HepG2 (cell line): ENCODE data around the gene CXCL17. TPM values are rescaled to one million over a fixed set of nuclear protein-coding genes. Genes with fewer than 3 reads are reported as not detected.
"Not testable (repeated sequence)": the region's sequence is repeated elsewhere in the genome, so short reads cannot be mapped to it uniquely, and the experiment has no call there.

Experiments
- ATAC-seq: fragments of 200-7000 bp; cut with Tn5 transposase; 3 replicates; pipeline ENCODE4 v1.9.1; 2020; ENCODE audit warnings: mild to moderate bottlenecking, moderate library complexity
- BruUV-seq: library from RNA; stranded (reverse); fragments of 400-500 nt; replicated peaks from 2 replicates; lab custom pipeline; 2021; lab: Mats Ljungman, UMichigan
- CTCF ChIA-PET: fragments of 300-600 bp; formaldehyde crosslinking; extraction: SDS; loops from one replicate; lab custom pipeline; 2021; ENCODE audit warnings: low total read pairs, inconsistent platforms, low intra/inter-chr PET ratio; lab: Yijun Ruan, JAX
- POLR2A ChIA-PET: fragments of 350-600 bp; sonication (Branson Sonifier 250); formaldehyde crosslinking; loops from one replicate; lab custom pipeline; 2020; ENCODE audit warnings: antibody characterized with exemption, inconsistent platforms; lab: Yijun Ruan, JAX
- DNase-seq: peaks from one replicate; pipeline ENCODE4 v3.0.0-alpha.2; 2015; ENCODE audit warnings: low spot score
- FAIRE-seq: peaks from 3 replicates; lab custom pipeline; 2011; peaks lifted over from hg19 to GRCh38; lab: Jason Lieb, UNC
- H2AFZ ChIP-seq: one replicate; pipeline ENCODE4 v1.6.1; 2011; ENCODE audit warnings: low read length, inconsistent platforms
- H3K27ac ChIP-seq: fragments of 300-600 bp; 3 replicates; pipeline ENCODE4 v1.8.0; 2011; ENCODE audit warnings: mixed run types, mild to moderate bottlenecking, mixed read lengths, low read length, inconsistent platforms; ENCODE audit not compliant: insufficient read depth; ENCODE audit errors: extremely low read length
- H3K27me3 ChIP-seq, 2 experiments: fragments of 200-600 bp in 1 of 2; 2 replicates in 1 of 2; 3 replicates in 1 of 2; pipeline versions ENCODE4 v1.6.0 to v1.8.0; 2011; ENCODE audit warnings: low read length in 2 of 2, mild to moderate bottlenecking in 2 of 2, moderate library complexity in 2 of 2, inconsistent platforms in 1 of 2; ENCODE audit not compliant: insufficient read depth in 2 of 2, control insufficient read depth in 1 of 2
- H3K36me3 ChIP-seq, 2 experiments: fragments of 200-600 bp in 1 of 2; replicated peaks in 1 of 2; 2 replicates in 1 of 2; 3 replicates in 1 of 2; pipeline versions ENCODE4 v1.5.1 to v1.8.0; 2011; ENCODE audit warnings: low read length in 2 of 2, inconsistent platforms in 1 of 2; ENCODE audit not compliant: insufficient read depth in 2 of 2, control insufficient read depth in 1 of 2
- H3K4me1 ChIP-seq: 2 replicates; pipeline ENCODE4 v1.5.1; 2012; ENCODE audit warnings: low read length, inconsistent platforms; ENCODE audit not compliant: insufficient read depth
- H3K4me2 ChIP-seq: 2 replicates; pipeline ENCODE4 v1.6.0; 2011; ENCODE audit warnings: low read depth, low read length, inconsistent platforms
- H3K4me3 ChIP-seq, 3 experiments: fragments of 200-600 bp in 1 of 3; sonication (generic), shearing (Covaris generic) in 1 of 3; replicated peaks in 1 of 3; 2 replicates each; pipeline ENCODE4 v1.5.1; 2011 to 2016; ENCODE audit warnings: low read length in 3 of 3, inconsistent platforms in 2 of 3, low read depth in 2 of 3, mild to moderate bottlenecking in 2 of 3, control low read depth in 1 of 3, mixed read lengths in 1 of 3; ENCODE audit not compliant: insufficient read depth in 1 of 3
- H3K79me2 ChIP-seq: one replicate; pipeline ENCODE4 v1.6.1; 2011; ENCODE audit warnings: low read length, inconsistent platforms; ENCODE audit not compliant: insufficient read depth
- H3K9ac ChIP-seq: 2 replicates; pipeline ENCODE4 v1.6.0; 2011; ENCODE audit warnings: mild to moderate bottlenecking, low read depth, low read length, inconsistent platforms; ENCODE audit not compliant: insufficient read depth
- H3K9me3 ChIP-seq: 2 replicates; pipeline ENCODE4 v1.5.1; 2012; ENCODE audit warnings: mild to moderate bottlenecking, low read length
- H4K20me1 ChIP-seq: 2 replicates; pipeline ENCODE4 v1.6.0; 2011; ENCODE audit warnings: inconsistent platforms, mild to moderate bottlenecking, low read length, moderate library complexity; ENCODE audit not compliant: insufficient read depth
- CREB1 ChIP-seq, 2 experiments: fragments of 450-650 bp in 1 of 2; IDR thresholded peaks; 2 replicates each; pipeline ENCODE4 v1.6.1; 2016 to 2017; ENCODE audit warnings: control low read depth in 1 of 2, mild to moderate bottlenecking in 1 of 2, missing compliant biosample characterization in 1 of 2, missing genetic modification characterization in 1 of 2
- HNF1B ChIP-seq: sonication (generic); formaldehyde crosslinking; IDR thresholded peaks from 2 replicates; pipeline ENCODE4 v1.5.1; 2020; ENCODE audit warnings: mild to moderate bottlenecking, moderate library complexity, missing genetic modification reagents
- HOXA3 ChIP-seq: sonication (generic); formaldehyde crosslinking; IDR thresholded peaks from 2 replicates; pipeline ENCODE4 v1.5.0; 2020; ENCODE audit warnings: missing genetic modification reagents
- ZNF34 ChIP-seq: sonication (generic); formaldehyde crosslinking; IDR thresholded peaks from 2 replicates; pipeline ENCODE4 v1.4.0; 2020; ENCODE audit warnings: mild to moderate bottlenecking, missing genetic modification reagents, borderline replicate concordance
- ZNF362 ChIP-seq: sonication (generic); formaldehyde crosslinking; IDR thresholded peaks from 2 replicates; pipeline ENCODE4 v1.4.0; 2020; ENCODE audit warnings: missing genetic modification reagents, mild to moderate bottlenecking, borderline replicate concordance
- whole genome bisulfite sequencing: methylation state at CpG from one replicate; pipeline ENCODE4 v1.1.6; 2017; ENCODE audit warnings: low lambda C conversion rate; 5-methylcytosine and 5-hydroxymethylcytosine counted together
- in situ Hi-C: cut with HindIII; loops from 2 replicates; pipeline ENCODE4 v1.10.0; 2017; ENCODE audit warnings: low pct_unique_long_range_greater_than_20kb; ENCODE audit not compliant: extremely low pct_ligation_motif_present
- intact Hi-C: fragments of 100-400 bp; cut with micrococcal nuclease; formaldehyde crosslinking; loops from one replicate; pipeline ENCODE4 v1.10.0; 2022; ENCODE audit not compliant: unreplicated experiment
- polyA plus RNA-seq, 8 experiments: library from polyadenylated mRNA; depleted of rRNA in 3 of 8; stranded (reverse) in 7 of 8; unstranded in 1 of 8; fragments of >200 nt; fragmentation: Illumina TruSeq in 4 of 8; extraction: Trizol in 4 of 8; gene quantifications; 2 replicates each; pipeline versions ENCODE4 v1.2.1 to v1.2.3, GENCODE V29; 2011 to 2016; ENCODE audit warnings: low read depth in 4 of 8, missing spikeins in 1 of 8, mixed read lengths in 1 of 8; ENCODE audit not compliant: insufficient read depth in 1 of 8
- total RNA-seq, 5 experiments: library from RNA; depleted of rRNA; stranded (reverse); fragments of >200 nt; fragmentation: Illumina TruSeq; extraction: Trizol; gene quantifications; 2 replicates each; pipeline ENCODE4 v1.2.3, GENCODE V29; 2016; ENCODE audit warnings: low read depth in 1 of 5

Gene CXCL17
- total and polyA plus RNA-seq, 2 of the 13 experiments (the other 11 are each of a cell fraction or from before 2014, with no cell fraction given), result 0.12 TPM; not detected in 1

DNA sequence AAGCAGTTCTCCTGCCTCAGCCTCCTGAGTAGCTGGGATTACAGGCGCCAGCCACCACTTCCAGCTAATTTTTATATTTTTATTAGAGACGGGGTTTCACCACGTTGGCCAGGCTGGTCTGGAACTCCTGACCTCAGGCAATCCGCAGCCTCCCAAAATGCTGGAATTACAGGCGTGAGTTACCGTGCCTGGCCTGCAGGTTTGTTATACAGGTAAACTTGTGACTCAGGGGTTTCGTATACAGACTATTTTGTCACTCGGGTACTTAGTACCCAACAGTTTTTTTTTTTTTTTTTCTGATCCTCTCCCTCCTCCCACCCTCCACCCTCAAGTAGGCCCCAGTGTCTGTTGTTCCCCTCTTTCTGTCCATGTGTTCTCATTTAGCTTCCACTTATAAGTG, 18.5 kb upstream of the CXCL17 start:
- in situ Hi-C loops; H4K20me1 ChIP-seq; H3K9ac ChIP-seq; TF ChIP-seq CREB1 (IDR thresholded peaks at IDR 0.05): not testable (repeated sequence)
- CTCF ChIA-PET, result interaction anchor here (1.6 kb wide), 1 partner anchor 68 kb away, joined by 4 read pairs; no protein-coding TSS in a partner anchor
- POLR2A ChIA-PET, result interaction anchor here (1.2 to 1.6 kb wide), 3 partner anchors 11 to 67 kb away, joined by 3 to 9 read pairs (median 6); partner anchors contain the start of gene CEACAM1
- TF ChIP-seq ZNF34 (CRISPR knock-in tag), result 0 out of 2 replicates have a peak, but pooled peaks have one; percentile 14
- 0 out of 2 replicates have a peak, but pooled peaks have one; percentile 1 for TF ChIP-seq HOXA3
- TF ChIP-seq HNF1B (CRISPR knock-in tag), result 0 out of 2 replicates have a peak, but pooled peaks have one; percentile 22
- TF ChIP-seq CREB1 (CRISPR knock-in tag; IDR thresholded peaks at IDR 0.05), result 0 out of 2 replicates have a peak, but pooled peaks have one; percentile 21
- peak; percentile 63; the same call in 1 of the 2 replicates for TF ChIP-seq ZNF362
- TF ChIP-seq, all 625 proteins: peak for 5; not testable (repeated sequence) for 620
- not testable (repeated sequence) for H3K9me3 ChIP-seq, H3K79me2 ChIP-seq, FAIRE-seq, H2AFZ ChIP-seq, H3K36me3 ChIP-seq, H3K4me3 ChIP-seq, DNase-seq, BruUV-seq, H3K27me3 ChIP-seq, ATAC-seq
- 64% methylated on average over 8 of the region's 8 CpGs for WGBS
- intact Hi-C loops, result loop anchor here (2.0 to 5.0 kb wide), 2 partner anchors 20 to 36 kb away; no protein-coding TSS in a partner anchor
- peak overlapping the region; percentile 69 for H3K27ac ChIP-seq
- H3K4me1 ChIP-seq, result peaks cover 57% of the 10 kb centered on the region
- H3K4me2 ChIP-seq, result peak overlapping the region; percentile 59
